CD4-positive, alpha-beta memory T cell (primary cell): Measurements from ENCODE around the gene STYX. TPM values are rescaled to one million over a fixed set of nuclear protein-coding genes. Genes with fewer than 3 reads are reported as not detected.

Source experiments
- CTCF ChIA-PET: fragments of 350-600 bp; sonication (Branson Sonifier 250); formaldehyde crosslinking; loops from one replicate; lab custom pipeline; 2021; ENCODE audit warnings: inconsistent platforms; ENCODE audit not compliant: partially characterized antibody; lab: Charles Lee
- POLR2A ChIA-PET: fragments of 350-600 bp; sonication (Branson Sonifier 250); formaldehyde crosslinking; loops from one replicate; lab custom pipeline; 2021; ENCODE audit not compliant: partially characterized antibody; lab: Charles Lee
- DNase-seq, 5 donors: peaks; one replicate each; pipeline versions ENCODE4 v3.0.0 to v3.0.0-alpha.2; 2020 to 2022; ENCODE audit warnings: mixed read lengths in 1 of 5
- H3K27ac ChIP-seq: one replicate; pipeline ENCODE4 v1.7.0; 2013; ENCODE audit warnings: low read depth, low read length
- H3K27me3 ChIP-seq: 2 replicates; pipeline ENCODE4 v1.7.0; 2013; ENCODE audit warnings: mild to moderate bottlenecking, low read length, moderate library complexity; ENCODE audit not compliant: insufficient read depth
- H3K36me3 ChIP-seq: 2 replicates; pipeline ENCODE4 v1.7.0; 2013; ENCODE audit warnings: mild to moderate bottlenecking, low read length, moderate library complexity; ENCODE audit not compliant: insufficient read depth
- H3K4me1 ChIP-seq: 2 replicates; pipeline ENCODE4 v1.7.0; 2013; ENCODE audit warnings: mild to moderate bottlenecking, low read length, moderate library complexity; ENCODE audit not compliant: insufficient read depth
- H3K4me3 ChIP-seq, 2 donors: one replicate each; pipeline ENCODE4 v1.7.0; 2013; ENCODE audit warnings: low read length in 2 of 2, mild to moderate bottlenecking in 1 of 2
- H3K9me3 ChIP-seq, 2 donors: one replicate each; pipeline ENCODE4 v1.7.0; 2013; ENCODE audit warnings: low read length in 2 of 2, control low read depth in 1 of 2; ENCODE audit not compliant: control insufficient read depth in 1 of 2
- H3K27ac Mint-ChIP-seq, 7 donors: one replicate each; pipeline ENCODE4 v1.8.0; 2020 to 2021; ENCODE audit warnings: mixed read lengths in 7 of 7, mild to moderate bottlenecking in 6 of 7, inconsistent platforms in 3 of 7, moderate library complexity in 3 of 7
- H3K27me3 Mint-ChIP-seq, 2 donors: one replicate each; pipeline ENCODE4 v1.8.0; 2020 to 2021; ENCODE audit warnings: mixed read lengths in 2 of 2
- H3K36me3 Mint-ChIP-seq, 2 donors: one replicate each; pipeline ENCODE4 v1.8.0; 2020 to 2021; ENCODE audit warnings: mixed read lengths in 2 of 2, inconsistent platforms in 1 of 2, mild to moderate bottlenecking in 1 of 2
- H3K4me1 Mint-ChIP-seq, 4 donors: one replicate each; pipeline ENCODE4 v1.8.0; 2020 to 2021; ENCODE audit warnings: mixed read lengths in 4 of 4, mild to moderate bottlenecking in 1 of 4
- H3K4me3 Mint-ChIP-seq, 8 donors: one replicate each; pipeline ENCODE4 v1.8.0; 2020 to 2021; ENCODE audit warnings: mixed read lengths in 8 of 8, mild to moderate bottlenecking in 7 of 8, moderate library complexity in 6 of 8, inconsistent platforms in 3 of 8
- H3K9me3 Mint-ChIP-seq, 8 donors: one replicate each; pipeline ENCODE4 v1.8.0; 2020 to 2021; ENCODE audit warnings: mixed read lengths in 8 of 8, mild to moderate bottlenecking in 5 of 8, inconsistent platforms in 3 of 8, moderate library complexity in 1 of 8
- intact Hi-C: fragments of 100-400 bp; cut with micrococcal nuclease; formaldehyde crosslinking; loops from one replicate; pipeline ENCODE4 v1.15.1; 2023
- polyA plus RNA-seq, 2 donors: library from polyadenylated mRNA; unstranded; fragments of 300-500 nt; fragmentation: Illumina TruSeq; gene quantifications; one replicate each; pipeline ENCODE4 v1.2.3, GENCODE V29; 2021
- total RNA-seq, 2 experiments: library from RNA; stranded (reverse); gene quantifications; one replicate each; pipeline ENCODE4 v1.2.3, GENCODE V29; 2021

STYX gene
- total and polyA plus RNA-seq, 4 experiments from 2014 or later, result 25.0 to 50.0 (median 47.2) TPM

DNA sequence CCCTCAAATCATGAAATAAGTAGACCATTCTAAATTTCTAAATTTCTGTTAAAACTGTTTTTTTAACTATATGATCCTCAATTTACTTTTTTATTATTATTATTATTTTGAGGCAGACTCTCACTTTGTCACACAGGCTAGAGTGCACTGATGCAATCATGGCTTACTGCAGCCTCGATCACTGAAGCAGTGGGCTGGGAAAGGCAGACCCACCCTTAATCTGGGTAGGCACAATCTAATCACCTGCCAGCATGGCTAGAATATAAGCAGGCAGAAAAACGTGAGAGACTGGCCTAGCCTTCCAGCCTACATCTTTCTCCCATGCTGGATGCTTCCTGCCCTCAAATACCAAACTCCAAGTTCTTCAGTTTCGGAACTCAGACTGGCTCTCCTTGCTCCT, 36.9 kb upstream of the STYX start:
- peaks cover 44 to 72% (median 59%) of the 10 kb centered on the region in 4 donors for H3K4me1 Mint-ChIP-seq
- peak overlapping the region in 5 of 7 donors; percentile 13 to 92 (median 64) for H3K27ac Mint-ChIP-seq

DNA sequence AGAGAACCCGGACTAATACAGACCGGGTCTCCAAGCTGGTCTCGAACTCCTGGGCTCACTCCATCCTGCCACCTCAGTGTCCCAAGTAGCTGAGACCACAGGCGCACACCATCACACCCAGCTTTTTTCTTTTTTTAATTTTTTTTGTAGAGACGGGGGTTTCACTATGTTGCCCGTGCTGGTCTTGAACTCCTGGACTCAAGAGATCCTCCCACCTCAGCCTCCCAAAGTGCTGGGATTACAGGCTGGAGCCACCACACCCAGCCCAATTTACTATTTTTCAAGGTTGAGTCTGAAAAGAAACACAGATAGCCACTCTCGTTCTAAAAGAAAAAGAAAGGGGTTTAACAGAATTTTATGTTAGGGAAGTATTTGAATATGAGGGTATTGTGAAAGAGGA, 36.4 kb upstream of the STYX start:
- H3K27ac ChIP-seq, result no peak overlapping the region
- intact Hi-C loops, result loop anchor here (5.0 to 10.0 kb wide), 3 partner anchors 64 to 461 kb away; partner anchors contain the start of genes DDHD1 and FERMT2
- Mint-ChIP-seq H3K4me3 (peak overlapping the region; percentile 30 to 66 (median 58)), H3K36me3 (peaks cover 6 to 9% of the 10 kb centered on the region in 2 donors), H3K27me3 (no peaks in the 10 kb centered on the region), H3K4me1 (peaks cover 39 to 67% (median 54%) of the 10 kb centered on the region in 4 donors), H3K9me3 (no peaks in the 10 kb centered on the region), H3K27ac (peak overlapping the region in 5 of 7 donors; percentile 43 to 79 (median 68))
- H3K4me3 ChIP-seq, result no peak overlapping the region
- H3K36me3 ChIP-seq, result no peaks in the 10 kb centered on the region
- ChIA-PET CTCF (no interaction called here), POLR2A (interaction anchor here (0.7 to 3.0 kb wide), 3 partner anchors 14 to 142 kb away, joined by 3 to 17 read pairs (median 3); partner anchors contain the start of genes GPR137C, PSMC6 and TXNDC16)
- H3K4me1 ChIP-seq, result peaks cover 59% of the 10 kb centered on the region
- H3K27me3 ChIP-seq, result no peaks in the 10 kb centered on the region
- no peaks in the 10 kb centered on the region for H3K9me3 ChIP-seq
- DNase-seq, result no peak

More for the DNA sequence above, 36.9 kb upstream of the STYX start:
- ChIA-PET POLR2A (interaction anchor here (0.9 to 1.9 kb wide), 3 partner anchors 14 to 49 kb away, joined by 3 to 13 read pairs (median 3); no protein-coding TSS in a partner anchor), CTCF (no interaction called here)
- intact Hi-C loops, result loop anchor here (5.0 to 10.0 kb wide), 3 partner anchors 64 to 462 kb away; partner anchors contain the start of genes DDHD1 and FERMT2
- Histone ChIP-seq H3K4me1 (peaks cover 64% of the 10 kb centered on the region), H3K27ac (no peak overlapping the region), H3K9me3 (no peaks in the 10 kb centered on the region), H3K4me3 (no peak overlapping the region), H3K27me3 (no peaks in the 10 kb centered on the region), H3K36me3 (no peaks in the 10 kb centered on the region)
- H3K4me3 Mint-ChIP-seq, result peak overlapping the region in 6 of 8 donors; percentile 57 to 80 (median 68)
- H3K36me3 Mint-ChIP-seq, result peaks cover 6 to 9% of the 10 kb centered on the region in 2 donors
- no peak for DNase-seq
- H3K9me3 Mint-ChIP-seq, result no peaks in the 10 kb centered on the region
- no peaks in the 10 kb centered on the region for H3K27me3 Mint-ChIP-seq

GRCh38 chr14:52694761-52695480, 35.0 kb upstream of the STYX start:
- DNase-seq, result peak; percentile 66 to 83 (median 74)
- Mint-ChIP-seq H3K4me1 (peaks cover 30 to 53% (median 45%) of the 10 kb centered on the region in 4 donors), H3K9me3 (peaks cover 0 to 1% (median 0%) of the 10 kb centered on the region in 8 donors), H3K4me3 (peak overlapping the region; percentile 98 to 100 (median 99)), H3K27me3 (no peaks in the 10 kb centered on the region), H3K27ac (peak overlapping the region; percentile 88 to 99 (median 98)), H3K36me3 (peaks cover 4 to 9% of the 10 kb centered on the region in 2 donors)
- no peaks in the 10 kb centered on the region for H3K36me3 ChIP-seq
- no peaks in the 10 kb centered on the region for H3K9me3 ChIP-seq
- peak overlapping the region; percentile 81 for H3K27ac ChIP-seq
- intact Hi-C loops, result loop anchor here (1.0 to 10.0 kb wide), 9 partner anchors 11 to 460 kb away; partner anchors contain the start of genes DDHD1, FERMT2, GPR137C and PSMC6
- H3K4me3 ChIP-seq, result peak overlapping the region; percentile 96 to 99
- no peaks in the 10 kb centered on the region for H3K27me3 ChIP-seq
- CTCF ChIA-PET, result interaction anchor here (0.6 to 1.3 kb wide), 3 partner anchors 15 to 23 kb away, joined by 3 read pairs; no protein-coding TSS in a partner anchor
- POLR2A ChIA-PET, result interaction anchor here (0.6 to 3.3 kb wide), 18 partner anchors 10 to 458 kb away, joined by 3 to 29 read pairs (median 6); partner anchors contain the start of genes DDHD1, GNPNAT1, GPR137C and PSMC6
- peaks cover 46% of the 10 kb centered on the region for H3K4me1 ChIP-seq

DNA sequence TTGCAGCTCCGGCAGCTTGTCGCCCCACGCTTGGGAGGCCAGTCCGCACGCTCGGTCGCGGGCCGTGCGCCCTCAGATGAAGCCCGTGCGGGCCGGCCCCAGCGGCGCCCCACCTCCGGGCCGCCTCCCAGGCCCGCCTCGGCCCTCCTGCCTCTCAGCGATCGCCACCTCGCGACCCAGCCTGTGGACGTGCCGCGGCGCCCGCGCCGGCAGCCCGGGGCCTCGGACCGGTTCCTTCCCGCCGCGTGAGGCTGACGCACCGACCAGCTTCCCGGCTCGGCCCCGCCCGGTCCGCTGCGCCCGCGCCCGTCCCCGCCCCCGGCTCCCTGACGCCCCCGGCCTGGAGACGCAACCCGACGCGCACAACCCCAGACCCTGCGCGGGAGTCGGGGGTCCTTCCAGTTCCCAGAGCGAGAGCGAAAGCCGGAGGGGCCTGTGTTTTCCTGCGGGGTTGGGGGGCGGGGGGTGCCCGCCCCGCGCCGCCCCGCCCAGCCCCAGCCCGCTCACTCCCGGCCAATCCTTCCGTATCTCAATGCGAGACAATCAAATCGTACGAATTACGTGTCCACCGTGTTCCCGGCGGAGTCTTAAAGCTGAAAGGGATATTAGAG, 34.4 kb upstream of the STYX start, which contains the start of gene ERO1A:
TSS of gene ERO1A (minus strand) at position 78 of the 611 bp plus-strand sequence. CDS start at position 1, 77 bp downstream.
- ChIA-PET POLR2A (interaction anchor here (0.8 to 3.3 kb wide), 17 partner anchors 9 to 457 kb away, joined by 3 to 29 read pairs (median 5); partner anchors contain the start of genes DDHD1, GNPNAT1, GPR137C and PSMC6), CTCF (interaction anchor here (0.6 to 1.3 kb wide), 4 partner anchors 11 to 23 kb away, joined by 3 to 4 read pairs (median 3); no protein-coding TSS in a partner anchor)
- no peaks in the 10 kb centered on the region for H3K27me3 ChIP-seq
- H3K27me3 Mint-ChIP-seq, result no peaks in the 10 kb centered on the region
- peak within 1 kb of the TSS; percentile 81 for H3K27ac ChIP-seq
- H3K36me3 Mint-ChIP-seq, result peaks cover 0 to 6% of the 10 kb centered on the region in 2 donors
- peak within 1 kb of the TSS; percentile 88 to 99 (median 98) for H3K27ac Mint-ChIP-seq
- no peaks in the 10 kb centered on the region for H3K9me3 ChIP-seq
- no peaks in the 10 kb centered on the region for H3K36me3 ChIP-seq
- H3K9me3 Mint-ChIP-seq, result peaks cover 0 to 1% (median 0%) of the 10 kb centered on the region in 8 donors
- peak within 1 kb of the TSS; percentile 98 to 100 (median 99) for H3K4me3 Mint-ChIP-seq
- DNase-seq, result peak; percentile 56 to 71 (median 60)
- peaks cover 39% of the 10 kb centered on the region for H3K4me1 ChIP-seq
- H3K4me1 Mint-ChIP-seq, result peaks cover 26 to 47% (median 40%) of the 10 kb centered on the region in 4 donors
- intact Hi-C loops, result loop anchor here (2.0 to 10.0 kb wide), 4 partner anchors 17 to 459 kb away; partner anchors contain the start of genes DDHD1 and FERMT2
- H3K4me3 ChIP-seq, result peak within 1 kb of the TSS; percentile 96 to 99

DNA sequence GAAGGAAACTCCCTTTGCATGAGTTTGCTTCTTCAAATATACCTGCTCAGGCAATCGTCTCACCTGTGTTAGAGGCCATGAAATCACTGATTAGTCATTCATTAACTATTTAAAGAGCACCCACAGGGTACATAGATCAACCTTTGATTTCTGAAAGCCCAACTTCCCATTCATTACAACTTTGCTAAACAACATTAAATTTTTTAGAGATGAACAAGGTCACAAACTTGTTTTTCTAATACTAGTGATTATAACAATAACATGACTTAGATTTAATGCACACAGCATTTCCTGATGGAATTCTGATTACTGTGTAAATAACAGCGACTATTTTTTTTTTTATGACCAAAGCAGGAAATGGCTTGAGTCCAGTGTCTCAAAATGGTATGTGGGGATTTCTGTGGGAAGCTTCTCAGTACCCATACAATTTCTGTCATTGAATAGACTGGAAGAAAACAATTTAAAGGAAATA, 29.2 kb upstream of the STYX start:
- Mint-ChIP-seq H3K36me3 (peaks cover 0 to 1% of the 10 kb centered on the region in 2 donors), H3K27ac (no peak overlapping the region), H3K4me3 (no peak overlapping the region), H3K4me1 (peaks cover 3 to 10% (median 4%) of the 10 kb centered on the region in 4 donors), H3K9me3 (peaks cover 0 to 1% (median 0%) of the 10 kb centered on the region in 8 donors), H3K27me3 (no peaks in the 10 kb centered on the region)
- H3K4me3 ChIP-seq, result no peak overlapping the region
- no peaks in the 10 kb centered on the region for H3K27me3 ChIP-seq
- H3K36me3 ChIP-seq, result no peaks in the 10 kb centered on the region
- H3K9me3 ChIP-seq, result no peaks in the 10 kb centered on the region
- POLR2A ChIA-PET, result no interaction called here
- H3K4me1 ChIP-seq, result no peaks in the 10 kb centered on the region
- H3K27ac ChIP-seq, result no peak overlapping the region
- no peak for DNase-seq
- CTCF ChIA-PET, result no interaction called here
- intact Hi-C loops, result no loop called here

DNA sequence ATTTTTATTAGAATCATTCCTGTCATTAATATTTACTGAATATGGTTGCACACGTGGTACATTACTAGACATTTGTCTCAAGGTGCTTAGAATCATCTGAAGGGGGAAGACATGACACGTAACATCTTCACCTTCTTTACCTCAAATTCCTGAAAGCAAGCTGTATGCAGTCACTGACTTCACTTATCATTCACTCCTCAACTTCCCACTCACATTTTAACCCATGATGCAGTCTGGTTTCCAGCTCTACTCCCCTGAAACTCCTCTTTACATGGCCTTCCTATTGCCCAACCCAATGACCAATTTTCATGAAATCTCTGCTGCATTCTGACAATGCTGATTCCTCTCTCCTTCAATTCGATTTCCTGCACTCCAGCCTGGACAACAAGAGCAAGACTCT, 28.7 kb upstream of the STYX start:
- Mint-ChIP-seq H3K36me3 (no peaks in the 10 kb centered on the region), H3K27me3 (no peaks in the 10 kb centered on the region), H3K27ac (no peak overlapping the region), H3K4me1 (peaks cover 2 to 14% (median 5%) of the 10 kb centered on the region in 4 donors), H3K9me3 (peaks cover 0 to 1% (median 0%) of the 10 kb centered on the region in 8 donors), H3K4me3 (no peak overlapping the region)
- no peak for DNase-seq
- CTCF ChIA-PET, result no interaction called here
- no peaks in the 10 kb centered on the region for H3K9me3 ChIP-seq
- no peaks in the 10 kb centered on the region for H3K27me3 ChIP-seq
- H3K36me3 ChIP-seq, result no peaks in the 10 kb centered on the region
- peaks cover 3% of the 10 kb centered on the region for H3K4me1 ChIP-seq
- no peak overlapping the region for H3K27ac ChIP-seq
- H3K4me3 ChIP-seq, result no peak overlapping the region
- POLR2A ChIA-PET, result no interaction called here
- intact Hi-C loops, result no loop called here
